Limb (tissue), 2 donors: ENCODE results near the gene PLOD3.

Experiments used
- DNase-seq, 2 donors: peaks; one replicate each; pipeline ENCODE4 v3.0.0-alpha.2; 2016; ENCODE audit errors: extremely low spot score in 2 of 2

Gene PLOD3

DNA sequence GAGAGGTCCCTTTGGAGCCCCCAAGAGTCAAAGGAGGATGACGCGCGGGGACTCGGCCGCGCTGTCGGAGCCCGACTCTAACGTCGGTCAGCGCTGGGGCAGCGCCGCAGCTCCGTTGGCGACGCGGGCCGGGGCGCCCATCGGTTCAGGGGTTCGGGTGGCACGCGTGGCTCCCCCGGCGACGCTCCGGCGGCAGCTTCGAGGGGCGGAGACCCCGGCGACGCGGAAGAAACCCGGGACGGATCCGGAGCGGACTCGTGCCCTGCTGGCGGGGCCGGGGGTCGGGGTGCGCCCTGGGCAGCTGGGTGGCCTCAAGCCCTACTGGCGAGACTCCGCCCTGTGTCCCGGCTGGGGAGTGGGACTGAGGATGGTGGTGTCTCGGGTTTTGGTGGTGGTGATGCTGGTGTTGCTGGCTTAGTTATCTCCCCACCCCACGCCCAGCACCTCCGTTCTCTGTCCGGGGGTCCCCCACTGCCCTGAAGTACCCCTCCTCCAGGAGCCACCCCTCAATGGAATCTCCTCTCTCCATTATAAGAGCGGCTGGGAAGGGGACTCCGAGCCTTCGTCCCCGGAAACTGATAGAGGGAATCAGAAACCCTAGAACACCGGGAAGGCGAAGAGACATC is 37.1 kb downstream of the PLOD3 start, which contains the start of gene NAT16:
Gene NAT16 (minus strand): TSS at position 164 of the 626 bp plus-strand sequence. CDS start 5,486 bp downstream, outside the sequence.
- peak in 1 of 2 donors; percentile 45 for DNase-seq

DNA sequence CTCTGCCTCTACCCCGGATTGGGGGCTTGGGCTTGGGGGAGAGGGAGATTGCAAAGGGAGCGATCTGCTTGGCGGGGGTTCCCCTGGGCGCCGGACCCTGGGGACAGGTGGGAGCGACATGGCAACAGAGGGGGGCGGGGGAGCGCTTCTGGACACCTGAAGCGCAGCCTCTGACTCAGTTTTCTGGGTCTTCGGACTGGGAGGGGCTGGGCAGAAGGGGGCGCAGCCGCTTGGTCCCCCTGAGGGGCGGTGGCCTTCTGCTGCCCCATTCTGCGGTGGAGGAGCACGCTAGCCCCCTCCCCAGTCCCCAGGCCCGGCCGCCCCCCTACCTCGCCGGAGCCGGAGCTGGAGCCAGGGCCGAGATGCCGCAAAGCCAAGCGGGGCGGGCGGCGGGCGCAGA is 37.7 kb downstream of the PLOD3 start:
- DNase-seq = peak in 1 of 2 donors; percentile 51

DNA sequence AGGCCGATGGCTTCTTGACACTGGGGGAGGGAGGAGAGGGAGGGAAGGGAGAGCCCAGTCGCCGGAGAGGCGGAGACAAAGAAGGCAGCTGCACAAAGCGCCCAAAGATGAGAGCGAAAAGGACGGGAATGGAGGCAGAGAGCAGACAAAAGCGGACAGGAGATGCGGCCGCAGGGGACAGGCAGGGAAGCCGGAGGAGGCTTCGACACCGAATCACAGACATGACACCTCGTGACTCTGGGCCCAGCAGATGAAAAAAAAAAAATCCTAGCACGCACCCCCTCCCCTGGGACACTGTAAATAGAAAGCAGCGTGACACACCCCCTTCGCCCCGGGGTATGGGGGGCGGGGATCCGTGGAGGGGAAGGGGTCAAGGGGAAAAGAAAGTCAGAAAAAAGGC is 38.3 kb downstream of the PLOD3 start:
- DNase-seq = peak in 1 of 2 donors; percentile 43

DNA sequence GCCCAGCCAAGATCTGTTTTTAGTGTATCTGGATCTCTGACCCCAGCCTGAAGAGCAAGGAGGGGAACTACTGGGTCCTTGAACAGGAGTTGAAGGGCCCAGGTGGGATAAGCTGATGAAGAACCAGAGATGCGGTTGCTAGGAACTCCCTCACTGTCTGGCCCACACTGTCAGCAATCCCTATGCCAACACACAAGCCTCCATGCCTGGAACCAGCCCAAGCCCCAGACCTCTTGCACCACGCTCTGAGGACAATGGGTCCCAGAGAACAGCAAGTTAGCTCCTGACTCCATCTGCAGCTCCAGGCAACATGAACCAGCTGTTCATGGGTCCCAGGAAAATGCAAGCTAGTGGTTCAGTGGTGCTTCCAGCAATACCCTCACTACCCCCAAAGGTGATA is 39.7 kb downstream of the PLOD3 start:
- DNase-seq = no peak

DNA sequence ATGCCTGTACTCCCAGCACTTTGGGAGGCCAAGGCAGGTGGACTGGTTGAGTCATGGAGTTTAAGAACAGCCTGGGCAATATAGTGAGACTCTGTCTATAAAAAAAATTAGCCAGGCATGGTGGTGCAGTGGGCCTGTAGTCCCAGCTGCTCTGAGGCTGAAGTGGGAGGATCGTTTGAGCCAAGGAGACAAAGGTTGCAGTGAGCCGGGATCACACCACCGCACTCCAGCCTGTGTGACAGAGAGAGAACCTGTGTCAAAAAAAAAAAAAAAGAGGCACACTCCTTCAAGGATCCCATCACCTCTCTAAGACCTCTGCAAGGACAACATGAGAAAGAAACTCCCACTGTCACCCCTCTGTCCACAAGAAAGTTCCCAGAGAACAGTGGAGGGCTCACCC is 41.7 kb downstream of the PLOD3 start:
- DNase-seq = no peak

DNA sequence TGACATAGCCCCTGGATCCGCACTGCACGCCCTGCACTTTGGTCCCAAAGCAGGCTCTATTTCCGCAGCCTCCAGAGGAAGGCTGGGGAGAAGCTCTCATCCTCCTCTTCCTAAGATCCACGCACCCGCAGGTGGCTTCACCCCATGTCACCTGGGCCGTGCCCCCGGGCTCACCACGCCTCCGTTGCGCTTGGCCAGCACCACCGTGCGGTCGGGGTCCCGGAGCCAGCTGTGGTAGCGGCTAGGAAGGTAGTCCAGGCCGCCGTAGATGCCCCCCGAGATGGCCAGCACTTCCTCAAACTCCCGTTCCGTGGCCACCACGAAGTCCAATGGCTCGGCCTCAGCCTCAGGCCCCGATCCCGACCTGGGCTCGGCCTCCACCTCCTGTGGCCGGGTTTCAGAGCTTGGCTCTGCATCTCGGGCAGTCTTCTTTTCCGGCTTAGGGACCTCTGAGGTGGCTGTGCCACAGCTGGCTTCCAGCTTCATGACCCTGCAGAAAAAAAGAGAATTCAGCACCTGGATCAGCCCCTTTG is 43.0 kb downstream of the PLOD3 start:
- no peak for DNase-seq

DNA sequence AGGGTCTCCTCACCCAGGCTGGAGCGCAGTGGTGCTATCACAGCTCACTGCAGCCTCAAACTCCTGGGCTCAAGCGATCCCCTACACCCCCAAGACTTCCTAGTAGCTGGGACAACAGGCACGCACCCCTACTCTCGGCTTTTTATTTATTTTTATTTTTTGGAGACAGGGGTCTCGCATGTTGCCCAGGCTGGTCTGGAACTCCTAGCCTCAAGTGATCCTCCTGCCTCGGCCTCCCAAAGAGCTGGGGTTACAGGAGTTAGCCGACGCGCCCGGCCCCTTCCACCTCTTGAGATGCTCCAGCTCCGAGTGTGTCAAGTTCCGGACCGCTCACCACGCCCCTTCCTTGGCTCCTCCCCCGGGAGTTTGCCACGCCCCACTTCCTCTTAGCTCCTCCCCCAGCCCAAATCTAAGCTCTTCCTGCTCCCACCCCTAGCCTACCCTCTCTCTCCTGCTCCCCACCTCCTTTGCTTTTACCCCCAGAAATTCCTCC is 43.6 kb downstream of the PLOD3 start:
- DNase-seq = no peak

DNA sequence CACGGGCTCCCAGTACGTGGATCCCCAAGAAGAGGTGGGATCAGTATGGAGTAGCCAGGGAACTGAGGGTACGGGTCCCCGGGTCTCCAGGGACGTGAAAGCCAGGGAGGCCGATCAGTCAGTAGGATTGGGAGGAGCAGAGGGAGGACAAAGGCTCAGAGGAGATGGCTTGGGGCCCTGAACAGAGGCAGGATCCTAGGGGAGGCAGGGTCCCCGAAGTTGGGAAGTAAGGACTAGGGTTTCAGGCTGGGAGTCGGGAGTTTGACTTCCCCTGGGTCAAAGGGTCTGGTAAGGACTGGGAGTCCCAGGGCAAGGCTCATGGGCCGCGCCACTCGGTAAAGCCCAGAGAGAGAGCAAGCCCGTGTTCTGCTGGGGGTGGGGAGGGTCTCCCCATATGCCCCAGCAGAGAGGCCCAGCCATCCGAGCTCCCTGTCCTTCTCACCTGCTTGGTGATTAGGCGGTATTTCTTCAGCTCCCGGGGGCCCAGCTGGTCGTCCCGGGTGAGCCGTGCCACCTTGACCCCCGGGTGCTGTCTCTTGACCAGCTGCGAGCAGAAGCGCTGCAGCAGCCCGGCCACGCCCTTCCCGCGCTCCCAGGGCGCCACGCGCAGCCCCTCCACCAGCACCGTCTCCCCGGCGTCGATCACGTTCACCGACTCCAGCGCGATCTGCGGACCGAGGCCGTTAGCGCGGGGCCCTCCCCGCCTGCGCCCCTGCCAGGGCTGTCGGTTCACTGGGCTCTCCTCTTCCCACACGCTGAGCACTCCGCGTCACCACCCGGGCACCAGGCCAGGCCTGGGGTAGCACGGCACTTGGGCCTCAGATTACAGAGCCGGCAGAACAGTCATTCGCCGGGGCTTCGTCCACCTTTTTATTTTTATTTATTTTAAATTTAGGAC is 44.3 kb downstream of the PLOD3 start:
- peak in 1 of 2 donors; percentile 77 for DNase-seq

DNA sequence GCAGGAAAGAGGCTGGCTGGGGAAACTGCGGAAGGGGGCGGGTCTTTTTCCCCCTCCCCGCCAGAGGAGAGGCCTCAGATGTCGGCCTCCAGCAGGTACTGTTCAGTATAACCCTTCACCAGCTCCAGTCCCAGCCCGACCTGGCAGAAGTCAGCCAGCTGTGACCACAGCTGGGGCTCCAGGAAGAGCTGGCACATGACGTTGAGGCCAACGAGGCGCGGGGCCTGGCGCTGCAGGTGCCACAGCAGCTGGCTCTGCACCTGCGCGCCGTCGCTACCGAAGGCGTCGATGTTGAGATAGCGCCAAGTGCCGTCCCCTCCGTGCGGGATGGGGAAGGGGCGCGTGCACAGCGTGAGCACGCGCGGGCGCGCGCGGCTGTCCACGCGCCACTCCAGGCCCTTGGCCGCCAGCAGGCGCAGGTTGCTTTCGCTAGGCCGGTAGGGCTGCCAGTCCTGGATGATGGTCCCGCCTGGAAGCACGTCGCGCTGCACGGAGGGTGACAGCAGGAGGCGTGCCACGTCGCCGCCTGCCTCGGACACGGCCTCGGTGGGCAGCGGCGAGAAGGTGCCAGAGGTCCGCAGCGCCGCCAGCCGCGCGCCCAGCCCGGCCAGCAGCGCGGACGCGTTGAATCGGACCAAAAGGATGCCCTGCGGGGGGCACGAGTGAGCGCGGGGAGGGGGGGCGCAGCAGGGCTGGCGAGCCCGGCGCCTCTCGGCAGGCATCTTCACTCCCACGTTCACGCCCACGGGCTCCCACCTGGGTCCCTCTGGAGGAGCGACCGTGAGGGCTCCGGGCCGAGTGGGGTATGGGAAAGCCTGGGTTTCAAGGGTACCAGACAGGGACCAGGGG is 45.2 kb downstream of the PLOD3 start:
- DNase-seq = no peak

DNA sequence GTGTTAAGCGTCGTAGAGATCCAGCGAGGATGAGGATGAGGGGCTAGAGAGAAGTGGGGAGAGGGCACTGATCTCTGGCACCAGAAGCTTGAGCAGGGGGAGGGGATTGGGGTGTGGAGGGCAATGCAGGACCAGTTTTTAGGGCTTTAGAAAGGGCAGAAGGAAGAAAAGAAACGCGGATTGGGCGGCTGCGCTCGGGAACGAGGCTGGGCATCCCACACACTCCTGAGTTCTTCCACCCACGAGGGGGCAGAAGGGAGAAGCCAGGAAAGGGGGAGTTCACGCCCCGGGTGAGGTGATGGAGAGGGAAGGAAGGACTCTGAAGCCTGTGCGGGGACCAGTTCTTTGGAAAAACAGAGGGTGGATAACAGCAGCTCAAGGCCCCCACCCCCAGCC is 45.9 kb downstream of the PLOD3 start:
- DNase-seq = no peak

DNA sequence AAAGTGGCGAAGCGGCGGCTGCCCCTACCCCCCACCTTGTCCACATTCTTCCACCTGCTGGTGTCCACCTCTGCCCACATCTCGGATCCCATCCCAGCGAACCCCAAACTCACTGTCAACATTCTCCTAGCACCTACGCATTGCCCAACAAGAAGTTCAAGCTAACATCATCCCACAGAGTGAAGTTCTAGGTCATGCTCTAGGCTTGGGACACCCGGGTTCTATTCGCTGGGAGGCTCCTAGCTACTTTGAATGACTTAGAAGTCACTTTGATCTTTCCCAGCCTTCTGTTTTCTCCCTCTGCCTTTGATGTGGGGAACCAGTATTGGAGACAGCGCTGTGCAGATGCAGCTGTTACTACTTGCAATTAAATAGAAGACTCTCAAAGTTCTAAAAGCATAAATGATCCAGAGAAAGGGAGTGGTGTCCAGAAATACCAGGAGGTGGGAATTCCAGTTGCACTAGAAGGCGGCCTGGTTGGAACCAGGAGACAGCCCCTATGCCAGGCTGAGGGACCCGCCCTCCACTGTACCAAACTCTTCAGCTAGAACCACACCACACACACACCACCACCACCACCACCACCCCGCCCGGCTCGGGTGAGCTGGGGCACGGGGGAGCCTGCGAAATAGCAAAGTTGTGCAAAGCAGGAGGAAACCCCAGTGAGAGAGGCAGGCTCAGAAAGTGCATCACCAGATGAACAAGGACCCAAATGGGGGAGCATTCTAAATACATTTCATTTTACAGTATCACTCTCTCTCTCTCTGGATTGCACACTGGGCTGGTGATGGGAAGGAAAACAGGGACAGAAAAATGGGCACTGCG is 46.6 kb downstream of the PLOD3 start:
- no peak for DNase-seq

DNA sequence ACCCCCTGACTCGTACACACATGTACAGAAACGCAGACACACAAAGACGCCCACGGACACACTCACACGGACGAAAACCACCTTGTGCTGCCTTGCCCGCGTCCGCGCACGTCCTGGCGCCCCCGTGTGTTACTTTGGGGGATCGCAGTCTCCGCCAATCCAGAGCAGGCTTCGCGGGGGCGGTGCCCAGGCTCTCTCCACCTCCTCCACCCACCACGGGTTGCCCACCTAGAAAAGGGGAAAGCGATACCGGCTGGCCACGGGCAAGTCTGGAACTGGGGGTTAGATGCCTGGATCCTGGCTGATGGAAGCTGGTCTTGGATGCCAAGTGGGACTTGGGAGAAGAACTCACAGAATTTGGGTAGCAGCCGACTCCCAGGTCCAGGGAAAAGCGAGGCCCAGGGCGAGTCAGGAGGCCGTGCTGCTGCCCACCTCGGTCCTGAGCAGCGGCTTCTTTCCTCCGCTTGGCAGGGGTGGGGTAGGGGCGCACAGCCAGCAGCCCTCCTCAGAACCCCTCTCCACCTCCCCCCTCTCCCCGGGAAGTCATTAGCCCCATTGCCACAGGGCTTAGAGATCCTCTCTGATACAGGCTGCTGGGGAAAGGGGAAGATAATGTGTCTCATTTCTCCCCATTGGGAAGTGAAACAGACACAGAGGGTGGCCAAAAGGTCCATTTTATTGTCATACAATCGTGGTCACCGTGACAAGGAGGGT is 47.4 kb downstream of the PLOD3 start:
- DNase-seq = peak; percentile 52 to 89

DNA sequence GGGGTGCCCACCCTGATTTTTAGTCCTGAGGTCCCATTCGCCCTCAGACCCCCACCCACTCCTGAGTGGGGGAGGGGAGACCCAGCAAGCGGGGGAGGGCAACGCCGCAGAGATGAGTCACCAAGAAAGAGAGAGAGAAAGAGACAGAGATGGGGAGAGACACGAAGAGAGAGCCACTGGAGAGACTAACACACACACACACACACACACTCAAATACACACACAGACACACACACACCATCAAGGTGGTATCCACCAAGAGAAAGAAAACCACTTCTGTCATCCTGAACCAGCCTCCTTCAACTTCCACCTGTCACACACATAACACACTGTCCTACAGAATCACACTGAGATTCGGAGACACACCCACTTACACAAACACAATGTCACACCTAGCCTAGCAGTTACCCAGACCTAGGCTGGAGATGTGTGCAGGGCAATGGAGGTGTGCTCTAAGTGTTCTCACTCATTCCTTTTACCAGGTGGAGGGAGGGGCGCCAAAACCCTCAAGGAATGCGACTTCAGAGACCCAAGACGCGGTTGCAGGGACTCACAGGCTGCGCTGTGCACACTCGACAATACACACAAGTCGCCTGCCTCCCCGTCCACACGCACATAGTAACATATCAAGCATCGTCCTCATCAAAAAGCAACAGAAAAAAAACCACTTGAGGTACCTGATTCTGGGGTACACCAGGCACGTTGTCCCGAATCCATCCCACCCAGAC is 48.1 kb downstream of the PLOD3 start:
- no peak for DNase-seq

DNA sequence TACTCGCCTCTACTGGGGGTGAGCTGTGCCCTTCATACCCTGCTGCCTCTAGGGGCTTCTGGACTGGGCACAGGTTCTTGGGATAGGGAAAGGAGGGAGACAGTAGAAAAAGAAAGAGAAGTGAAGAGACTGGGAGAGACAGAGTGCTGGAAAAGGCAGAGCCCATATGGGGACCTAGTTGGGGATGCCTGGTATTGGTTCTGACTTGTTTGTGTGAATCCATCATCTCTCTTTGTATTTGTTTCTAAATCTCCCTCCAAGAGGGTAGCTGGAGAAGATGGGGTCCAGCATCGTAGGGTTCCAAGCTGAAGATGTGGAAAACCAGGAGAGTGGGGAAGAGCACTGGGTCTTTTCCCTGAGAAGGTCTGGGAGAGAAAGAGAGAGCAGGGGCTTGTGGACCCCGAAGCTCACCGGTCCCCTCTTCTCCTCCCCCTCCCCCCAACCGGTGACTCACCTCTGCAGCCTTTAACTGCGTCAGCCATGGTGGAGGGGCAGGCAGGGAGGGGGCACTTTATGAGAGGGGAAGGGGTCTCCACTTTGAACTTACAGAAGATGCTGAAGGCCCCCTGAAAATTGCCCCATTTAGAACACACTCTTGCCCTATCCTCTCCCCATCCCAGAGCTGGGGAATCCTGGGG is 48.9 kb downstream of the PLOD3 start:
- DNase-seq = no peak

DNA sequence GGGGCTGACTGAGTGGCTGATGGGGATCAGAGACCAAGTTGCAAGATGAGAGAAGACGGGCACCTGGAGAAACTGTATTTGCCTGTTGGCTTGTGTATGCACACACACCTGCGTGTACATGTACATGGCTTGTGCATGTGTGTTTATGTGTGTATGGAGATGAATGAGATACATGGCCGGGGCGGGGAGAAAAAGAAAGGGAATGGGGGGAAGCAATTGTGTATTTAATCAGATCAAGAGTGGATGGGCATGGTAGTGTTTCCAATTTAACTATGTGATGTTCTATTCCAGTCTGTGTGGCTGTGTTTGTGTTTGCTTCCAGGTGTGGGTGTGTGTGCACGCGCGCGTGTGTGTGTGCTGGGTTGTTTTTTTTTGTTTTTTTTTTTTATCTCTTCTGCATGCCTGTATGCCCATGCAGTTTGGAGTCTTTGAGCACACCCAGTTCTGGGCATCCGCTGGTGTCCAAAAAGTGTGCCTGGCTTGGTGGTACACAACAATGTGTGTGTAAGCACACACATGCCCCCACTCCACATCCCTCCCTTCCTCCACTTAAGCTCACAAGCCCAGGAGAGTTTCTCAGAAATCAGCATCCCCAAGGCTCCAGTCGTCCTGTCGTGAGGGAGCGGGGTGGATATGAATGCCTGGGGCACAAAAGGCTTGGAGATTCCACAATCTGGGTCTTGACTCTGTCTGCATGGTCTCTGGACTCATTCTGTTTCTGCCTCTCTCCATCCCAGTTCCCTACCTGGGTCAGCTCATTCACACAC is 49.6 kb downstream of the PLOD3 start:
- no peak for DNase-seq

DNA sequence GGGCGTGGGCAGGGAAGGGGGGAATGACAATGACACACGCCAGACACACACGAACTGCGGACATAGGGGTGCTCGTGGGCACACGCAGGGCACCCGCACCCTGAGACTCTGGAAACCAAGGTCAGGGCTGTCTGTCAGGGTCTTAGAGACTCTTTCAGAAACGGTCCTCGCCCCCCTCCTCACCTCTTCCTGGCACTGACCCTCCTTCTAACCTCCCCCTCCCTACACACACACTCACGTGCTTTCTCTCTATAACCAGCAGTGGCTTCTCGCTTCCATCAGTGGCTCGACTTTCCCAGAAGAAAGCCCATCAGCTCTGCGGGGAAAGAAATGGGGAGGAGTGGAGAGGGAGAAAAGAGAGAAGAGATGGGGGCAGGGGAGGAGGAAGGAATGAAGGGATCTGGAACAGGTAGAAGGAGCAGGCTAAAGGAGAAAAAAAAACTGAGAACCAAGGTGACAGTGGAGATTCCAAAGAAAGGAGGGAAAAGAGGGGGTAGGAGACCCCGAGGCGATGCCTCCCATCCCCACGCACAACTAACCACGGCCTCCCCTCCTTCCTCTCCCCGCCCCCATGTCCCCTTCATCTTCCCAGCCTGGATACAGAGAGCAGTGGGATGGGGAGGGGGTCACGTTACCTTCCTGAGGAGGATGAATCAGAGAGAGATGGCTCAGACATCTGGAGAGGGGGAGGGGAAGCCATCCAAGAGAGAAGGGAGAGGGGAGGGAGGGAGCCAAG is 50.3 kb downstream of the PLOD3 start:
- DNase-seq = peak in 1 of 2 donors; percentile 37

DNA sequence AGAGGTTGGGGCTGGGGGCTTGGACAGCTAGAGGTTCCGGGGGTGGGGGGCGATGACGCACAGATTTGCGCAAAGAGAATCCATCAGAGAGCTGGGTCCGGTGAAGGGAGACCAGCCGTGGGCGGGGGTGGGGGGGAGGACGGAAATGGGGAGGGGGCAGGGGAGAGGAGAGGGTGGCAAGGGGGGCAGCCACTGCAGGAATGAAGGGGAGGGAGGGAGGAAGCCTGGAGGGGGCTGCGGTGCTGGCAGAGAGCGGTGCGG is 50.8 kb downstream of the PLOD3 start:
- DNase-seq = peak in 1 of 2 donors; percentile 38
